GM12801 (cell line): Measurements from ENCODE around the gene NAV2.

Source experiments
- TF ChIP-seq, protein P1 (sequence below): IDR thresholded peaks from one replicate; pipeline ENCODE4 v1.5.1; 2011; ENCODE audit warnings: control low read depth; ENCODE audit not compliant: insufficient read length; ENCODE audit errors: extremely low read depth

Gene NAV2

DNA sequence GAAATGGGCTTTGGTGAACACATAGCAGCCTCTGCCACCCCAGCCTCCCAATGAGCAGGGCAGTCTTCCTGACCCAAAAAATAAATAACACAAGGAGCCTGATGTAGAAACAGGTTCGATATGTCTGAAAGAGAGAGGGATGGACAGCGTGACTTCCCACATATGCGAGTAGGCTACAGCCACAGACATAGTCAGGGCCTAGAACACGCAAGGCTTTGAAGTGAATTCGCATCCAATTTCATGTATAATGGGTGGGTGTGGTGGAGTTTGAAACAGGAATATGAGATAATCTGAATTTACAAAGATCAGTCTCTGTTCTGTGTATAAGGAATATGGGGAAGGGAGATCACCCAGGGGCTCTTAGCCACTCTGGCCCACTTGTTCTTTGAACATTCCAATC lies 373.3 kb downstream of the NAV2 start:
- TF ChIP-seq, protein P1, sequence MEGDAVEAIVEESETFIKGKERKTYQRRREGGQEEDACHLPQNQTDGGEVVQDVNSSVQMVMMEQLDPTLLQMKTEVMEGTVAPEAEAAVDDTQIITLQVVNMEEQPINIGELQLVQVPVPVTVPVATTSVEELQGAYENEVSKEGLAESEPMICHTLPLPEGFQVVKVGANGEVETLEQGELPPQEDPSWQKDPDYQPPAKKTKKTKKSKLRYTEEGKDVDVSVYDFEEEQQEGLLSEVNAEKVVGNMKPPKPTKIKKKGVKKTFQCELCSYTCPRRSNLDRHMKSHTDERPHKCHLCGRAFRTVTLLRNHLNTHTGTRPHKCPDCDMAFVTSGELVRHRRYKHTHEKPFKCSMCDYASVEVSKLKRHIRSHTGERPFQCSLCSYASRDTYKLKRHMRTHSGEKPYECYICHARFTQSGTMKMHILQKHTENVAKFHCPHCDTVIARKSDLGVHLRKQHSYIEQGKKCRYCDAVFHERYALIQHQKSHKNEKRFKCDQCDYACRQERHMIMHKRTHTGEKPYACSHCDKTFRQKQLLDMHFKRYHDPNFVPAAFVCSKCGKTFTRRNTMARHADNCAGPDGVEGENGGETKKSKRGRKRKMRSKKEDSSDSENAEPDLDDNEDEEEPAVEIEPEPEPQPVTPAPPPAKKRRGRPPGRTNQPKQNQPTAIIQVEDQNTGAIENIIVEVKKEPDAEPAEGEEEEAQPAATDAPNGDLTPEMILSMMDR: no peak

DNA sequence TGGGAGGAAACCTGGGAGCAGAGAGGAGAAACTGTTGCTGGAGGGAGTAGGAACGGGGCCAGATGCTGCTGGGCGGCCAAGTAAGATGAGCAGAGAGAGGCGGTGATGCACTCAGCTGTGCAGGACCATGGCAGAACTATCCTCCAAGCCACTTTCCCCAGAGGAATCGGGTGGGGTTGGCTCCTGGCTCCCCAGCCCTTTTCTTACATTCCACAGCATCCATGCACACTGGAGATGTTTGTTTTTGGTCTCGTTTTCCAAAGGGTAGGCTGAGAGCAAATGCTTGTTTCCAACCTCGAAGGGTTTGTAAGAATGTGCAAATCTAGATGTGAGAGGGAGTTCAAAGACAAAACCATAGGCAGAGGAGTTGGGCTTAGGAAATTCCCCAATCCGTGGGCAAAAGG lies 374.5 kb downstream of the NAV2 start:
- TF ChIP-seq, protein P1: no peak

DNA sequence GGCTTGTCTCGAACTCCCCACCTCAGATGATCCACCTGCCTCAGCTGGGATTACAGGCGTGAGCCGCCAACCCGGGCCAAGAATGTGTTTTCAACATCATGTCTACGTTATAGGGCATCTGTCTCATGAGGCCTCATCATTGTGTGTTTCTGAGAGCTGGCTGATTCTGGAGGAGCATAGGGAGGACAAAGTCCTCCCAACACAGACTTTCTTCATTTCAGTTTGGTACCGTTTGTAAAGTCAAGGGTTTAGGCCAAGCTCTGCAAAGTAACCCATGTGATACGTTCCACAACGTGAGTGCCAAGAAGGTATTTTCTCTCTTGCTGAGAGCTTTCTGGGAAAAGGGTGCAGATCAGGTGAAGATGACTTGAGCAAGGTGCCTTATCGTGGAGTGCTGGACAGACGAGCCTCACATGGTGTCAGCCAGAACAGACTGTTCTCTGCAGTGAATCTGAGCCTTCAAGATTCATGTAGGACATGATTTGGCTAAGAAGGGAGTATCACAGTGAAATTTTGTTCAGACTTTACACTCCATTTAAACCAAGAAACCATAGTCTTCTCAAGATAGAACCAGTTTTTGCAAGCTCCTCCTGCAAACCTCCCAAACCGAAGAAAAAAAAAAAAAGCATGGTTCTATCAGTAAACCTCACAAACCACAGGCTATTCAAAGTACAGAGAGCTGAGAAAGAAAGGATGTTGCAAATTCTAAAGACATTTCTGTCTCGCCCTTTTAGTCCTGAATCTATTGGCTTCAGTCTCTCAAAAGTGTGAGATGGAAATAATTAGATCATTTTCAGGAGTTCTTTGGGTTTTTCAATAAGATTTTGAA lies 376.0 kb downstream of the NAV2 start:
- TF ChIP-seq, protein P1: no peak

DNA sequence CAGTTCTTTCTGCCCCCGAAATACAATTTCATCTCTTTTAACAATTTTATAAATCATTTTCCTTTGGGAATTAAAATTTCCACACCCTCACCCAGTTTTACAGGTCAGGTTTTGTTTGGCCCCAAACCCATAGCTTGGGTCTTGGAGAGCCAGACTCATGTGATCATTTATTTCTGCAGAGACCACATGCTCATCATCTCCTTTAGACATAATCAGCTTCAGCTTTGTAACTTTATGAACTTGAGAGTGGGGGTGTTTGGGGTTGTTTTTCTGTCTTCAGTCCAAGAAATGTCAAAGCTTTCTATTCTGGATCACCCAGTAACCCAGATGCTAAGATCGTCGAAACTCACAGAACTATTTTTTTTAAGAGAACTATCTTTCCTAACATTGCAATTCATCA lies 376.7 kb downstream of the NAV2 start:
- TF ChIP-seq, protein P1: no peak

DNA sequence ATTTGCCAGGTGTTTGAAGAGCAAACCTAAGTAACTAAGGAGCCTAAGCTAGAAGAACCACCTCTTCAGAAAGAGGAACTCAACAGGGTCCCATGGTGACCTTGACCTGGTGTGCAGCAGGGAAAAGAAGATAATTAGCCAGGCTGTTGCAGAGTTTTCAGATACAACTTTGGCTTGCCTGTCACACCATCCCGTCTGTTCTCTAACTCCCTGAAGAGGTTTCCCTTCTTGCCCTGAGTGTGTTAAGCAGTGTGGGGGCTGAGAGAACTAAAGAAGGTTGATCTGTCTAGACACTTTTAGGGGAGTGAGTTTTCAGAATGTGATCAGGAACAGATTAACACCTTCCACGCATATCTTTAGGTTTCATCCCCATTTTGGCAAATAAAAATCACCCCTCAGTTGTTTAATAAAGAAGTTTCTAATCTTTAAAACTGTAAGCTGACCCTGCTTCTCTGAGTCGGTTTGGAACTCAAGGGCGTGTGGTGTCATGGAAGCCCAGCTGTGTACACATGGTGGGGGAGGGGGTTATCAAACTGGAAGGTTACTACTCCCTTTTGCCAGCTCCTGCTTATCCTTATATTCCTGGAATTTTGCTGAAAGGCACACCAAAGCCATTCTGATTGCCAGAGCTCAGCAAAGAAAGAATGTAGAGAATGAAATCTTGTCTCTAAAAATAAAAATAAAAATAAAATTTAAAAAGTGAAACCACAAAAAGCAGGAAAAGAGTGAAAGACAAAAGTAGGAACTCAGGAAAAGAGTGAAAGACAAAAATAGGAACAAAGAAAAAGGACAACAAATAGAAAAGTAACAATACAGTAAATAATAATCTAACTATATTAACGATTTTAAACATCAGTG lies 377.4 kb downstream of the NAV2 start:
- TF ChIP-seq, protein P1: no peak

DNA sequence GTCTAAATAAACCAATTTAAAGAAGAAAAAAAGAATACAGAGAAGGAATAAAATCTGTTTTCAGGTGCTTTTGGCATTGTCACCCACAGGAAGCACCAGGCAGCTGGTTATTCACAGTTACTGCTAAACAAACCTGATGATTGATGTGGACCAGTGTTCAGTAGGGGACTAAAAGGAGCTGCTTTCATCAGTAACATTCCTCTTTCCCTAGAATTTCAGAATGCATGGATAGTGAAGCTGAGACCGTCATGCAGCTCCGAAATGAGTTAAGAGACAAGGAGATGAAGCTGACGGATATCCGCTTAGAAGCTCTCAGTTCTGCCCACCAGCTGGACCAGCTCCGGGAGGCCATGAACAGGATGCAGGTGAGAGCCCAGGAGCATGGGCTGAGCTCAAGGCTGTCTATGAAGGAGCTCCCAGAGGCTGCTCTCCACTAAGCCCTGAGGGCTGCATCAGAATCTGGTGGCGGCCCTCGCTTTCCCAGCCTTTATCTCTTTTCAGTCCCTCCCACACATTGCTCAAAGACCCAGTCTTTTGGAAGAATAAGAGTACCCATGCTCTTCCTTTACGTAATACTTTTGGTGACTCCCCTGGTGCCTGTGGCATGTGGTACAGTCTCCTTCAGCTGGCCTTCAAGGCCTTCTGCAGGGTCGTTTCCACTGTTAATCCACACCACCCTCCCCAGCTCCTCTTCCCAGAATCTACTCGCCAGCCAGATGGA lies 378.2 kb downstream of the NAV2 start:
- TF ChIP-seq, protein P1: no peak

DNA sequence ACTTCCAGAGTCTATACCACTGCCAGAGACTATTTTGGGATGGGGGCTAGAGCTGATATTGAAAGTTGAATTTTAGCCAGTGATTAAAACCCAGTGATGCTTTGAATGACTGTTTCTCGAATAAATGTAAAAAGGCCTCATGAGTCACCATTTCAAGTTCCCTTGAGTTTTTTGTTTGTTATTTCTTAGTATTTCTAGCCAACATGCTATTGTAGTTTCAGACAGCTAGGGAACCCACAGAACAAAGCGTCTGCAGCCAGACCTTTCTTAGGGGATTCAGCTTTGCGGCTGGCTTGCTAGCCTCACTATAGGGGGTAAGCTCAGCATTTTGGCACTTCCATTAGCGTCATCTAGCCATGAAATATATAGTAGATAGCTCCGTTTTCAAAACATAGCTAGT lies 381.1 kb downstream of the NAV2 start:
- TF ChIP-seq, protein P1: no peak
